Stomach smooth muscle (tissue), 2 donors: ENCODE data around the gene SLC44A1.

ENCODE experiments used
- H3K27ac ChIP-seq: one replicate; pipeline ENCODE4 v1.7.0; 2013; ENCODE audit warnings: mild to moderate bottlenecking, low read length, inconsistent platforms
- H3K27me3 ChIP-seq, 2 donors: one replicate each; pipeline ENCODE4 v1.7.0; 2013; ENCODE audit warnings: low read length in 2 of 2; ENCODE audit not compliant: insufficient read depth in 2 of 2, control insufficient read depth in 1 of 2
- H3K36me3 ChIP-seq, 2 donors: one replicate each; pipeline ENCODE4 v1.7.0; 2013; ENCODE audit warnings: low read length in 2 of 2; ENCODE audit not compliant: control insufficient read depth in 2 of 2, insufficient read depth in 2 of 2
- H3K4me1 ChIP-seq: one replicate; pipeline ENCODE4 v1.7.0; 2013; ENCODE audit warnings: low read length; ENCODE audit not compliant: control insufficient read depth, insufficient read depth
- H3K4me3 ChIP-seq, 2 donors: one replicate each; pipeline ENCODE4 v1.7.0; 2013; ENCODE audit warnings: low read length in 2 of 2
- H3K9ac ChIP-seq, 2 donors: one replicate each; pipeline ENCODE4 v1.7.0; 2013; ENCODE audit warnings: low read length in 2 of 2, mild to moderate bottlenecking in 1 of 2
- H3K9me3 ChIP-seq, 2 donors: one replicate each; pipeline ENCODE4 v1.7.0; 2013; ENCODE audit warnings: low read length in 2 of 2; ENCODE audit not compliant: control insufficient read depth in 2 of 2
- donor health status: healthy.
- donor health status: Pancreatic carcinoma.

SLC44A1 gene

GRCh38 chr9:105244003-105244733, at the start of gene SLC44A1:
Gene SLC44A1, plus strand, starts transcription at chr9:105244651. Its CDS starts 218 bp downstream, at chr9:105244869.
- H3K27ac ChIP-seq, result peak within 1 kb of the TSS; percentile 63
- peak within 1 kb of the TSS; percentile 70 to 83 for H3K4me3 ChIP-seq
- no peaks in the 10 kb centered on the region for H3K27me3 ChIP-seq
- peaks cover 5% of the 10 kb centered on the region for H3K4me1 ChIP-seq
- no peaks in the 10 kb centered on the region for H3K9me3 ChIP-seq
- H3K36me3 ChIP-seq, result no peaks in the 10 kb centered on the region
- H3K9ac ChIP-seq, result peak within 1 kb of the TSS; percentile 68 to 70

GRCh38 chr9:105195259-105195658, 49.2 kb upstream of the SLC44A1 start:
- no peaks in the 10 kb centered on the region for H3K4me1 ChIP-seq
- H3K27me3 ChIP-seq, result no peaks in the 10 kb centered on the region
- H3K27ac ChIP-seq, result no peak overlapping the region
- no peaks in the 10 kb centered on the region for H3K9me3 ChIP-seq
- H3K36me3 ChIP-seq, result no peaks in the 10 kb centered on the region
- H3K4me3 ChIP-seq, result no peak overlapping the region
- no peak overlapping the region for H3K9ac ChIP-seq

- H3K36me3 ChIP-seq, result no peaks in the 10 kb centered on the region
- no peaks in the 10 kb centered on the region for H3K9me3 ChIP-seq
- H3K27me3 ChIP-seq, result no peaks in the 10 kb centered on the region
- H3K27ac ChIP-seq, result no peak overlapping the region
- H3K4me1 ChIP-seq, result no peaks in the 10 kb centered on the region
- no peak overlapping the region for H3K4me3 ChIP-seq
- no peak overlapping the region for H3K9ac ChIP-seq
These were observed 46.4 kb upstream of the SLC44A1 start for GRCh38 chr9:105198023-105198422.

- Histone ChIP-seq H3K27me3 (no peaks in the 10 kb centered on the region), H3K9me3 (no peaks in the 10 kb centered on the region), H3K4me3 (no peak overlapping the region), H3K4me1 (no peaks in the 10 kb centered on the region), H3K9ac (no peak overlapping the region), H3K27ac (no peak overlapping the region), H3K36me3 (no peaks in the 10 kb centered on the region)
These were observed 45.6 kb upstream of the SLC44A1 start for GRCh38 chr9:105198865-105199264.

- H3K9ac ChIP-seq, result no peak overlapping the region
- H3K4me1 ChIP-seq, result peaks cover 3% of the 10 kb centered on the region
- no peaks in the 10 kb centered on the region for H3K27me3 ChIP-seq
- no peak overlapping the region for H3K4me3 ChIP-seq
- no peak overlapping the region for H3K27ac ChIP-seq
- no peaks in the 10 kb centered on the region for H3K9me3 ChIP-seq
- no peaks in the 10 kb centered on the region for H3K36me3 ChIP-seq
These were observed 40.0 kb upstream of the SLC44A1 start for GRCh38 chr9:105204416-105204815.

- Histone ChIP-seq H3K27ac (no peak overlapping the region), H3K9me3 (no peaks in the 10 kb centered on the region), H3K4me3 (peak overlapping the region in 1 of 2 donors; percentile 4), H3K9ac (no peak overlapping the region), H3K4me1 (peaks cover 3% of the 10 kb centered on the region), H3K36me3 (no peaks in the 10 kb centered on the region), H3K27me3 (no peaks in the 10 kb centered on the region)
These were observed 38.5 kb upstream of the SLC44A1 start for GRCh38 chr9:105205787-105206495.

GRCh38 chr9:105206496-105206820, 38.0 kb upstream of the SLC44A1 start:
- no peak overlapping the region for H3K27ac ChIP-seq

GRCh38 chr9:105206821-105207699, 37.4 kb upstream of the SLC44A1 start:
- Histone ChIP-seq H3K27ac (no peak overlapping the region), H3K9me3 (no peaks in the 10 kb centered on the region), H3K4me3 (no peak overlapping the region), H3K36me3 (no peaks in the 10 kb centered on the region), H3K4me1 (peaks cover 3% of the 10 kb centered on the region), H3K9ac (no peak overlapping the region), H3K27me3 (no peaks in the 10 kb centered on the region)

More at GRCh38 chr9:105206496-105206820, 38.0 kb upstream of the SLC44A1 start:
- no peaks in the 10 kb centered on the region for H3K36me3 ChIP-seq
- no peaks in the 10 kb centered on the region for H3K27me3 ChIP-seq
- no peak overlapping the region for H3K4me3 ChIP-seq
- peaks cover 3% of the 10 kb centered on the region for H3K4me1 ChIP-seq
- H3K9ac ChIP-seq, result no peak overlapping the region
- no peaks in the 10 kb centered on the region for H3K9me3 ChIP-seq

- Histone ChIP-seq H3K27me3 (no peaks in the 10 kb centered on the region), H3K4me1 (peaks cover 6% of the 10 kb centered on the region), H3K36me3 (no peaks in the 10 kb centered on the region), H3K9me3 (no peaks in the 10 kb centered on the region), H3K4me3 (no peak overlapping the region), H3K27ac (no peak overlapping the region), H3K9ac (no peak overlapping the region)
These were observed 27.8 kb upstream of the SLC44A1 start for GRCh38 chr9:105216440-105217178.

- no peaks in the 10 kb centered on the region for H3K36me3 ChIP-seq
- no peak overlapping the region for H3K4me3 ChIP-seq
- no peaks in the 10 kb centered on the region for H3K27me3 ChIP-seq
- H3K9ac ChIP-seq, result no peak overlapping the region
- peaks cover 6% of the 10 kb centered on the region for H3K4me1 ChIP-seq
- peaks cover 5 to 8% of the 10 kb centered on the region in 2 donors for H3K9me3 ChIP-seq
- H3K27ac ChIP-seq, result no peak overlapping the region
These were observed 25.8 kb upstream of the SLC44A1 start for GRCh38 chr9:105218673-105219072.
